Measurements from ENCODE around the gene STIL.
"Not testable (repeated sequence)": the region's sequence is repeated elsewhere in the genome, so short reads cannot be mapped to it uniquely, and the experiment has no call there.

The STIL gene

GRCh38 chr1:47313915-47314664, at the start of gene STIL:
STIL (minus strand) TSS chr1:47314147; CDS start chr1:47310319, 3,828 bp downstream.
- DNase-seq, result peak; percentile 97

- no peak for DNase-seq
Observed at GRCh38 chr1:47362828-47363227, 48.9 kb upstream of the STIL start.

GRCh38 chr1:47361380-47361779, 47.4 kb upstream of the STIL start:
- DNase-seq, result no peak

GRCh38 chr1:47351305-47351704, 37.4 kb upstream of the STIL start:
- no peak for DNase-seq

- DNase-seq, result no peak
Observed at GRCh38 chr1:47348246-47348645, 34.3 kb upstream of the STIL start.

- DNase-seq, result no peak
Observed at GRCh38 chr1:47347735-47348134, 33.8 kb upstream of the STIL start.

- not testable (repeated sequence) for DNase-seq
Observed at GRCh38 chr1:47346979-47347378, 33.0 kb upstream of the STIL start.

GRCh38 chr1:47340227-47340626, 26.3 kb upstream of the STIL start:
- no peak for DNase-seq

- no peak for DNase-seq
Observed at GRCh38 chr1:47338249-47339077, 24.5 kb upstream of the STIL start.

- no peak for DNase-seq
Observed at GRCh38 chr1:47337350-47337749, 23.4 kb upstream of the STIL start.

GRCh38 chr1:47334765-47335435, 21.0 kb upstream of the STIL start:
- no peak for DNase-seq

GRCh38 chr1:47333922-47334764, 20.2 kb upstream of the STIL start:
- peak; percentile 64 for DNase-seq

GRCh38 chr1:47333578-47333921, 19.6 kb upstream of the STIL start, which contains the start of gene CMPK1:
CMPK1 (plus strand) TSS chr1:47333790; CDS start chr1:47333946, 156 bp downstream.
- peak; percentile 72 for DNase-seq

- DNase-seq, result no peak
Observed at GRCh38 chr1:47332779-47333577, 19.0 kb upstream of the STIL start.

GRCh38 chr1:47331875-47332274, 17.9 kb upstream of the STIL start:
- no peak for DNase-seq

- no peak for DNase-seq
Observed at GRCh38 chr1:47330212-47330611, 16.3 kb upstream of the STIL start.

- no peak for DNase-seq
Observed at GRCh38 chr1:47328992-47329391, 15.0 kb upstream of the STIL start.

GRCh38 chr1:47326271-47326670, 12.3 kb upstream of the STIL start:
- no peak for DNase-seq

GRCh38 chr1:47325528-47325927, 11.6 kb upstream of the STIL start:
- DNase-seq, result no peak

- DNase-seq, result no peak
Observed at GRCh38 chr1:47324682-47325081, 10.7 kb upstream of the STIL start.

- DNase-seq, result no peak
Observed at GRCh38 chr1:47323599-47324031, 9.7 kb upstream of the STIL start.

GRCh38 chr1:47319968-47320367, 6.0 kb upstream of the STIL start:
- not testable (repeated sequence) for DNase-seq
